Coronary artery (tissue), 2 donors: ENCODE measurements around the gene SYNGR4.
A peak's percentile ranks its signal among the peaks of the same experiment; 100 is the strongest.

ENCODE experiments used
- DNase-seq: peaks from one replicate; pipeline ENCODE4 v3.0.0-alpha.2; 2017; ENCODE audit warnings: low spot score
- H3K27ac ChIP-seq, 2 donors: fragments of 200-600 bp; sonication (generic); one replicate each; pipeline ENCODE4 v1.5.1; 2016 to 2019
- H3K4me3 ChIP-seq: fragments of 200-600 bp; sonication (generic); 2 replicates; pipeline ENCODE4 v1.5.1; 2016; ENCODE audit warnings: mild to moderate bottlenecking, moderate library complexity
- CTCF ChIP-seq: fragments of 200-600 bp; sonication (generic); IDR thresholded peaks from one replicate; pipeline ENCODE4 v1.5.1; 2019; ENCODE audit warnings: antibody characterized with exemption

The SYNGR4 gene

GRCh38 chr19:48398102-48398374 lies 33.9 kb downstream of the SYNGR4 start:
- TF ChIP-seq CTCF, result no peak
- H3K4me3 ChIP-seq, result peak overlapping the region; percentile 63
- peak overlapping the region in 1 of 2 donors; percentile 62 for H3K27ac ChIP-seq
- no peak for DNase-seq

GRCh38 chr19:48398375-48399235 lies 34.4 kb downstream of the SYNGR4 start:
- DNase-seq, result no peak

GRCh38 chr19:48400018-48400742 lies 36.0 kb downstream of the SYNGR4 start:
- no peak for TF ChIP-seq CTCF
- no peak for DNase-seq
- peak overlapping the region in 1 of 2 donors; percentile 76 for H3K27ac ChIP-seq
- peak overlapping the region; percentile 55 for H3K4me3 ChIP-seq

More at GRCh38 chr19:48398375-48399235, 34.4 kb downstream of the SYNGR4 start:
- H3K4me3 ChIP-seq, result peak overlapping the region; percentile 63
- H3K27ac ChIP-seq, result peak overlapping the region in 1 of 2 donors; percentile 62
- TF ChIP-seq CTCF, result no peak

- TF ChIP-seq CTCF, result no peak
- Histone ChIP-seq H3K27ac (no peak overlapping the region), H3K4me3 (no peak overlapping the region)
- no peak for DNase-seq
Measured at GRCh38 chr19:48401287-48401686, 37.1 kb downstream of the SYNGR4 start.

GRCh38 chr19:48403606-48404005 lies 39.4 kb downstream of the SYNGR4 start:
- H3K4me3 ChIP-seq, result no peak overlapping the region
- no peak for DNase-seq
- no peak for TF ChIP-seq CTCF
- no peak overlapping the region for H3K27ac ChIP-seq

- no peak for DNase-seq
- Histone ChIP-seq H3K4me3 (no peak overlapping the region), H3K27ac (no peak overlapping the region)
- TF ChIP-seq CTCF, result no peak
Measured at GRCh38 chr19:48405010-48405659, 41.0 kb downstream of the SYNGR4 start.
